Kidney (tissue), 14 donors: ENCODE data around the gene PTPRG. TPM values are rescaled to one million over a fixed set of nuclear protein-coding genes. Genes with fewer than 3 reads are reported as not detected.

Experiments
- DNase-seq, 5 donors: peaks; one replicate each; pipeline ENCODE4 v3.0.0-alpha.2; 2013 to 2020
- FAIRE-seq: peaks from 2 replicates; lab custom pipeline; 2012; peaks lifted over from hg19 to GRCh38; lab: Jason Lieb, UNC
- H3K27ac ChIP-seq, 2 donors: one replicate each; pipeline ENCODE4 v1.7.0; 2013; ENCODE audit warnings: low read depth in 2 of 2, low read length in 2 of 2, inconsistent platforms in 1 of 2
- H3K27me3 ChIP-seq: one replicate; pipeline ENCODE4 v1.7.1; 2013; ENCODE audit warnings: low read length, inconsistent platforms; ENCODE audit not compliant: control insufficient read depth, insufficient read depth
- H3K36me3 ChIP-seq, 3 donors: one replicate each; pipeline versions ENCODE4 v1.7.0 to v1.7.1; 2013; ENCODE audit warnings: low read length in 3 of 3, control low read depth in 1 of 3, inconsistent platforms in 1 of 3; ENCODE audit not compliant: insufficient read depth in 3 of 3, control insufficient read depth in 2 of 3
- H3K4me1 ChIP-seq, 3 donors: one replicate each; pipeline versions ENCODE4 v1.7.0 to v1.7.1; 2013; ENCODE audit warnings: low read length in 3 of 3, inconsistent platforms in 1 of 3, low read depth in 1 of 3; ENCODE audit not compliant: control insufficient read depth in 2 of 3, insufficient read depth in 2 of 3
- H3K4me3 ChIP-seq, 3 donors: one replicate each; pipeline versions ENCODE4 v1.7.0 to v1.8.1; 2013; ENCODE audit warnings: low read length in 3 of 3, control low read depth in 1 of 3, inconsistent platforms in 1 of 3
- H3K9ac ChIP-seq, 3 donors: one replicate each; pipeline versions ENCODE4 v1.7.0 to v1.7.1; 2013; ENCODE audit warnings: low read length in 3 of 3, control low read depth in 1 of 3, inconsistent platforms in 1 of 3
- H3K9me3 ChIP-seq, 3 donors: one replicate each; pipeline versions ENCODE4 v1.7.0 to v1.7.1; 2013; ENCODE audit warnings: low read length in 3 of 3, control low read depth in 1 of 3, inconsistent platforms in 1 of 3; ENCODE audit not compliant: control insufficient read depth in 2 of 3, insufficient read depth in 1 of 3
- intact Hi-C: fragments of 100-400 bp; cut with DNase I; formaldehyde crosslinking; loops from one replicate; pipeline ENCODE4 v1.11.1; 2022
- polyA plus RNA-seq: library from polyadenylated mRNA; stranded (reverse); fragments of 350-450 nt; fragmentation: Illumina TruSeq; extraction: RNeasy Lipid Tissue Mini Kit (QIAGEN cat#74804); gene quantifications from one replicate; pipeline ENCODE4 v1.2.3, GENCODE V29; 2014; ENCODE audit warnings: low read depth, low replicate concordance; ENCODE audit not compliant: insufficient read depth
- total RNA-seq: library from RNA; stranded (reverse); fragmentation: NEBNext Ultra II Directional; extraction: Animal tissue kit (Norgen Biotek cat#: 25700); gene quantifications from one replicate; pipeline ENCODE4 v1.2.1, GENCODE V29; 2021
- TF ChIP-seq, protein P1 (sequence below): IDR thresholded peaks from 3 replicates; pipeline ENCODE4 v1.5.1; 2012; ENCODE audit warnings: mild to moderate bottlenecking, moderate library complexity, borderline replicate concordance; ENCODE audit not compliant: insufficient read depth; ENCODE audit errors: extremely low read depth
- donor health status: control.
- donor health status: control.
- donor health status: control.
- donor health status: control.
- donor health status: control.
- donor health status: DM: yes; HTN: yes; CAD: no.
- donor health status: Normal renal cell carcinoma (clear cell type).

PTPRG gene
- total and polyA plus RNA-seq, 2 donors from 2014 or later = 9.2 to 154 TPM

DNA sequence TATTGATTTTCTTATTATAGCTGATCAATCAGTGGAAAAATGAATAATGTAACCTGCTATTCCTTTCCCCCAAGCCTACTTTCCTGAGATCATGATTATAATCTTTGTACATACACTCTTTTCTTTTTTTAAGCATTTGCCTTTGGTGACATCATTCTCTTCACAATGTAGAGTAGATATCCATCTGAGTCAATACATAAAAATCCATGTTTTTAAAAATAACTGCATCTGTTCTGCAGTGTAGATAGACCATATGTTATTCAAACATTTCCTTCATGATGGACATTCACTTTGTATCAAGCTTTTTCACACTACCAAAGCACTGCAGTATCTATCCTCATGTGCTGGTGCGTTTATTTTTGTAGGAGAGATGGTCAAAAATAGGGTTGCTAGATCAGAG, 211.1 kb downstream of the PTPRG start:
- Histone ChIP-seq H3K9ac (no peak overlapping the region), H3K36me3 (no peaks in the 10 kb centered on the region), H3K27ac (no peak overlapping the region), H3K4me1 (peaks cover 0 to 23% (median 2%) of the 10 kb centered on the region in 3 donors), H3K4me3 (no peak overlapping the region), H3K9me3 (no peaks in the 10 kb centered on the region), H3K27me3 (no peaks in the 10 kb centered on the region)
- intact Hi-C loops = no loop called here
- DNase-seq (no peak), FAIRE-seq (no peak)
- TF ChIP-seq, protein P1, sequence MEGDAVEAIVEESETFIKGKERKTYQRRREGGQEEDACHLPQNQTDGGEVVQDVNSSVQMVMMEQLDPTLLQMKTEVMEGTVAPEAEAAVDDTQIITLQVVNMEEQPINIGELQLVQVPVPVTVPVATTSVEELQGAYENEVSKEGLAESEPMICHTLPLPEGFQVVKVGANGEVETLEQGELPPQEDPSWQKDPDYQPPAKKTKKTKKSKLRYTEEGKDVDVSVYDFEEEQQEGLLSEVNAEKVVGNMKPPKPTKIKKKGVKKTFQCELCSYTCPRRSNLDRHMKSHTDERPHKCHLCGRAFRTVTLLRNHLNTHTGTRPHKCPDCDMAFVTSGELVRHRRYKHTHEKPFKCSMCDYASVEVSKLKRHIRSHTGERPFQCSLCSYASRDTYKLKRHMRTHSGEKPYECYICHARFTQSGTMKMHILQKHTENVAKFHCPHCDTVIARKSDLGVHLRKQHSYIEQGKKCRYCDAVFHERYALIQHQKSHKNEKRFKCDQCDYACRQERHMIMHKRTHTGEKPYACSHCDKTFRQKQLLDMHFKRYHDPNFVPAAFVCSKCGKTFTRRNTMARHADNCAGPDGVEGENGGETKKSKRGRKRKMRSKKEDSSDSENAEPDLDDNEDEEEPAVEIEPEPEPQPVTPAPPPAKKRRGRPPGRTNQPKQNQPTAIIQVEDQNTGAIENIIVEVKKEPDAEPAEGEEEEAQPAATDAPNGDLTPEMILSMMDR = no peak

- DNase-seq (peak in 1 of 5 donors; percentile 7), FAIRE-seq (no peak)
- Histone ChIP-seq H3K36me3 (no peaks in the 10 kb centered on the region), H3K27me3 (no peaks in the 10 kb centered on the region), H3K9ac (no peak overlapping the region), H3K4me1 (peaks cover 0 to 23% (median 2%) of the 10 kb centered on the region in 3 donors), H3K9me3 (no peaks in the 10 kb centered on the region), H3K27ac (no peak overlapping the region), H3K4me3 (no peak overlapping the region)
- intact Hi-C loops = no loop called here
- TF ChIP-seq, protein P1 = no peak
These were observed 213.0 kb downstream of the PTPRG start for GRCh38 chr3:61774279-61774890.

DNA sequence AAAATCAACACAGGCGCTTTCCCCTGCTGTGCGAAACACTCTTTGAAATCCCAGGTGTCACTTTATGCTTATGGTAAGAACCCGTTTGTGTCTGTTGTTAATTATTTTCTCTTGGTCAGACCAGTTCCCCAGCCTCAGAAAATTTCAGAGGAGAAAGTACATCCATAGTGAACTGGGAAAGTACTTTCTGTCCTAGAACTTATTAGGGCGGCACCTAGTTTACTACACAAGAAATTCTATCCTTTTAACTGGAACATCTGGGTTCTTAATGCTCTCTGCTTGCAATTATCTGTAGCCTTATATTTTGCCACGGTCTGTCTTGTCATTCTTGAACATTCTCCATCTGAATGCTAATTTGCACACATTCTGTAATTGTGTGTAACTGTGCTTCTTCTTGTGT, 215.0 kb downstream of the PTPRG start:
- FAIRE-seq (no peak), DNase-seq (peak in 1 of 5 donors; percentile 25)
- Histone ChIP-seq H3K9ac (peak overlapping the region in 1 of 3 donors; percentile 9), H3K36me3 (no peaks in the 10 kb centered on the region), H3K27me3 (no peaks in the 10 kb centered on the region), H3K9me3 (no peaks in the 10 kb centered on the region), H3K4me3 (no peak overlapping the region), H3K27ac (no peak overlapping the region), H3K4me1 (peaks cover 0 to 23% (median 2%) of the 10 kb centered on the region in 3 donors)
- TF ChIP-seq, protein P1 = no peak
- intact Hi-C loops = no loop called here

GRCh38 chr3:61777483-61777882, 216.1 kb downstream of the PTPRG start:
- H3K9me3 ChIP-seq = no peaks in the 10 kb centered on the region
- H3K4me3 ChIP-seq = no peak overlapping the region
- H3K27ac ChIP-seq = no peak overlapping the region
- TF ChIP-seq, protein P1 = no peak
- H3K27me3 ChIP-seq = no peaks in the 10 kb centered on the region
- DNase-seq (peak in 1 of 5 donors; percentile 36), FAIRE-seq (no peak)
- no peaks in the 10 kb centered on the region for H3K36me3 ChIP-seq
- no peak overlapping the region for H3K9ac ChIP-seq
- peaks cover 0 to 23% (median 2%) of the 10 kb centered on the region in 3 donors for H3K4me1 ChIP-seq
- intact Hi-C loops = no loop called here
